ENCODE results near the gene IRS2. TPM values are rescaled to one million over a fixed set of nuclear protein-coding genes. Genes with fewer than 3 reads are reported as not detected.

Gene IRS2
- total and polyA plus RNA-seq, 8 donors, result 2.8 to 9.8 (median 4.9) TPM

DNA sequence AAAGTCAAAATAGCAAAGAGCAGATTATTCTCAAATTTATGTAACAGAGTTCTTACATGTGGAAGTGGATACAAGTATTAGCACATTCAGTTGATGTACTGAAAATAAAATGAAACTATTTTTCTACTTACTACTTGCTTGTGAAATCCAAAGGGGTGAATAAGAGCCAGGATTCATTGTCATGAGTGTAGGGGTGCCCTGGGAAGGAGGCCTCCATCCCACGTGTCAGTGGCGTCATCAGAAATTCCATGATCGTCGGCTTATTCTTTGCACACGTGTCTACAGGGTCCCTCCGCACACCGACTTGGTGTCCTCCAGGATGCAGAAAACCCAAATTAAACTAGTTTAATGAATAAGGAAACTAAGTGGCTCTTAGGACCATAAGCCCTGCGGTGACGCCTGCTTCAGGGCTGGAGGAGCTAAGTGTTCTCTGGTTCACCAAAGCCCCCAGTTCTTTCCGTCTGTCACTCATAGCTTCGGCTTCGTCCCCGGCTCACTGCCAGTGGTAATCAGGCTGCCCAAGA, 55.5 kb downstream of the IRS2 start:
- no peaks in the 10 kb centered on the region for H3K9me3 ChIP-seq
- H3K4me1 ChIP-seq, result no peaks in the 10 kb centered on the region
- H3K27me3 ChIP-seq, result peaks cover 0 to 3% (median 0%) of the 10 kb centered on the region in 4 donors
- ATAC-seq (no peak), FAIRE-seq (no peak), DNase-seq (no peak)
- no peaks in the 10 kb centered on the region for H3K36me3 ChIP-seq
- H3K27ac ChIP-seq, result no peak overlapping the region
- no peak overlapping the region for H3K4me3 ChIP-seq
- intact Hi-C loops (cut with DNase I), result no loop called here
- WGBS, 2 donors, result 78 to 87% methylated on average over 13 of the region's 13 CpGs
- TF ChIP-seq CTCF (IDR thresholded peaks at IDR 0.05), result no peak

DNA sequence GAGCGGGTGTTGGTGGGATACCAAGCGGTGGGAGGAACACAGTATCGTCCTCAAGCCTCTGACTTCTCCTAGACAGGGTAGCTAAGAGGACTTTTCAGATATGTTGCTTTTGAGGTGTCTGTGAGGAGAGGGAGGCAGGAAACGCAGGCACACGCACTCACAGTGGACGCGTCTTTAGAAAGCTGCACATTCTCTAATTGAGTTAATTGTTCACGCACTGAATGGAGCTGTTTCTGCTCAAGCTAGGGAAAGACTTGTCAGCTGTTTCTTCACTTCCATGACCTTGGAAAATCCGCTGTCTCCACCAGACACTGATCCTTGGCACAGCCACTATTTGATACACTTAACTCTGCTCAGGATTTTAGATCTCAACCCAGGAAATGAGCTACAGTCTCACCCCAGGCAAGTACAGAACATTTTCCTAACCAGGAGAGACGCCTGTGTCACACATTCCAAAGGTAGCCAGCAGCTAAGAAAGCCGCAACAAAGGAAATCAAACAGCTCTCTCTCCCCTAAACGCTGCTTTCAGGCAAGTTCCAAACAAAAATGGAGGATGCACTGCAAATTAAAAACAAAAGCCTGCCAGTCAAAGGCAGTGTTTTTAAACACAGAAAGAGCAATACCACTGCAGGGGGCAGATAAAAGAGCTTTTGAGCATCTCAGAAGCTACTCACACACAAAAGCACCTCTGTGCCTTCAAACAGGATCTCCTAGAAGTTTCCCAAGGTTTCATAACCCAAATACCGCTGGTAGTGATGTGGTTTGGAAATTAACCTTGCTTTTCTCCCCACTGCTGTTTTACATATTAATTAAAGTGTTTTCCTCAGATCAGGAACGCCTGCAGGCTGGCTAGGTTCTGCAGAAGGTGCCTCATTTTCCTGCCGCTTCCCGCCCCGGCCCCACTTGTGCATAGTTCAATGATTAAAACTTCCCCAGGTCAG, 57.3 kb downstream of the IRS2 start:
- Histone ChIP-seq H3K9me3 (no peaks in the 10 kb centered on the region), H3K4me1 (no peaks in the 10 kb centered on the region), H3K27me3 (peaks cover 0 to 3% (median 0%) of the 10 kb centered on the region in 4 donors), H3K27ac (no peak overlapping the region), H3K4me3 (no peak overlapping the region), H3K36me3 (no peaks in the 10 kb centered on the region)
- FAIRE-seq (no peak), ATAC-seq (peak in 2 of 4 donors; percentile 25 to 65), DNase-seq (no peak)
- 30 to 37% methylated on average over 17 of the region's 17 CpGs for WGBS, 2 donors
- intact Hi-C loops (cut with DNase I), result no loop called here
- no peak for TF ChIP-seq CTCF (IDR thresholded peaks at IDR 0.05)

GRCh38 chr13:109728061-109728460, 58.3 kb downstream of the IRS2 start:
- intact Hi-C loops (cut with DNase I), result no loop called here
- no peak for FAIRE-seq
- 68 to 82% methylated on average over 10 of the region's 10 CpGs for WGBS, 2 donors

GRCh38 chr13:109727251-109727650, 59.1 kb downstream of the IRS2 start:
- no peaks in the 10 kb centered on the region for H3K4me1 ChIP-seq
- H3K36me3 ChIP-seq, result no peaks in the 10 kb centered on the region
- no peaks in the 10 kb centered on the region for H3K9me3 ChIP-seq
- ATAC-seq, result no peak
- WGBS, 2 donors, result 78 to 80% methylated on average over 5 of the region's 5 CpGs
- no peak for DNase-seq
- no peak for FAIRE-seq
- intact Hi-C loops (cut with DNase I), result no loop called here
- no peak for TF ChIP-seq CTCF (IDR thresholded peaks at IDR 0.05)
- H3K27ac ChIP-seq, result no peak overlapping the region
- peaks cover 0 to 3% (median 0%) of the 10 kb centered on the region in 4 donors for H3K27me3 ChIP-seq
- no peak overlapping the region for H3K4me3 ChIP-seq

More at GRCh38 chr13:109728061-109728460, 58.3 kb downstream of the IRS2 start:
- TF ChIP-seq CTCF (IDR thresholded peaks at IDR 0.05), result no peak
- H3K4me3 ChIP-seq, result no peak overlapping the region
- H3K4me1 ChIP-seq, result no peaks in the 10 kb centered on the region
- ATAC-seq (no peak), DNase-seq (no peak)
- H3K27ac ChIP-seq, result no peak overlapping the region
- no peaks in the 10 kb centered on the region for H3K9me3 ChIP-seq
- H3K36me3 ChIP-seq, result no peaks in the 10 kb centered on the region
- H3K27me3 ChIP-seq, result peaks cover 0 to 3% (median 0%) of the 10 kb centered on the region in 4 donors

All from pancreas (tissue), 10 donors.